Panc1 (cell line): Measurements from ENCODE around the gene INPP5D. TPM values are rescaled to one million over a fixed set of nuclear protein-coding genes. Genes with fewer than 3 reads are reported as not detected.

Experiments
- ATAC-seq: fragments of 200-7000 bp; cut with Tn5 transposase; 2 replicates; pipeline ENCODE4 v1.9.1; 2020; ENCODE audit warnings: mild to moderate bottlenecking, moderate library complexity
- BruUV-seq: library from RNA; stranded (reverse); fragments of 400-500 nt; replicated peaks from 2 replicates; lab custom pipeline; 2021; lab: Mats Ljungman, UMichigan
- CTCF ChIA-PET: fragments of 300-600 bp; sonication (Branson Sonifier 250); formaldehyde crosslinking; loops from one replicate; lab custom pipeline; 2022; ENCODE audit warnings: antibody characterized with exemption; lab: Charles Lee
- POLR2A ChIA-PET: fragments of 300-600 bp; sonication (Branson Sonifier 250); formaldehyde crosslinking; loops from one replicate; lab custom pipeline; 2022; ENCODE audit warnings: antibody characterized with exemption; lab: Charles Lee
- DNase-seq: peaks from one replicate; pipeline ENCODE4 v3.0.0-alpha.2; 2010; ENCODE audit warnings: low read depth, low spot score
- H3K27ac ChIP-seq: 2 replicates; pipeline ENCODE4 v1.5.1; 2011; ENCODE audit warnings: mild to moderate bottlenecking, low read length, inconsistent platforms
- H3K27me3 ChIP-seq: fragments of 200-500 bp; sonication (Bioruptor generic); 2 replicates; pipeline ENCODE4 v1.6.0; 2014; ENCODE audit warnings: low read length, inconsistent platforms; ENCODE audit not compliant: control insufficient read depth, insufficient read depth
- H3K36me3 ChIP-seq: fragments of 200-500 bp; sonication (Bioruptor generic); 2 replicates; pipeline ENCODE4 v1.5.1; 2014; ENCODE audit warnings: inconsistent platforms, mild to moderate bottlenecking, low read length, moderate library complexity; ENCODE audit not compliant: control insufficient read depth, insufficient read depth
- H3K4me1 ChIP-seq: 2 replicates; pipeline ENCODE4 v1.5.1; 2011; ENCODE audit warnings: inconsistent platforms, mild to moderate bottlenecking, low read length, moderate library complexity; ENCODE audit not compliant: control insufficient read depth, insufficient read depth
- H3K4me3 ChIP-seq, 2 experiments: 2 replicates each; pipeline ENCODE4 v1.5.1; 2011 to 2012; ENCODE audit warnings: low read depth in 2 of 2, low read length in 2 of 2, mild to moderate bottlenecking in 2 of 2, inconsistent platforms in 1 of 2, moderate library complexity in 1 of 2
- H3K9me3 ChIP-seq: fragments of 200-500 bp; sonication (Bioruptor generic); 2 replicates; pipeline ENCODE4 v1.5.1; 2014; ENCODE audit warnings: low read depth, mild to moderate bottlenecking, inconsistent platforms, low read length, moderate library complexity; ENCODE audit not compliant: control insufficient read depth, insufficient read depth
- CTCF ChIP-seq: fragments of 450-650 bp; IDR thresholded peaks from 2 replicates; pipeline ENCODE4 v1.5.1; 2017; ENCODE audit warnings: mild to moderate bottlenecking
- POLR2AphosphoS5 ChIP-seq: IDR thresholded peaks from 2 replicates; pipeline ENCODE4 v1.6.1; 2012; ENCODE audit warnings: mild to moderate bottlenecking, low read depth, low read length, moderate library complexity
- REST ChIP-seq, 2 experiments: IDR thresholded peaks; 2 replicates each; pipeline ENCODE4 v1.6.1; 2011 to 2012; ENCODE audit warnings: low read depth in 2 of 2, control low read depth in 1 of 2, low read length in 1 of 2, mild to moderate bottlenecking in 1 of 2, moderate library complexity in 1 of 2; ENCODE audit not compliant: insufficient read depth in 1 of 2
- SIN3A ChIP-seq: IDR thresholded peaks from 2 replicates; pipeline ENCODE4 v1.6.1; 2012; ENCODE audit warnings: low read depth, mild to moderate bottlenecking, low read length, moderate library complexity, borderline replicate concordance; ENCODE audit not compliant: insufficient read depth
- TCF7L2 ChIP-seq: IDR thresholded peaks from 2 replicates; pipeline ENCODE4 v1.6.1; 2011; ENCODE audit warnings: mild to moderate bottlenecking, low read depth, low read length, inconsistent platforms
- in situ Hi-C: cut with HindIII; loops from 2 replicates; pipeline ENCODE4 v1.10.0; 2016; ENCODE audit warnings: low sequenced_read_pairs, low pct_unique_long_range_greater_than_20kb
- intact Hi-C: fragments of 100-400 bp; cut with micrococcal nuclease; formaldehyde crosslinking; loops from one replicate; pipeline ENCODE4 v1.10.0; 2022; ENCODE audit not compliant: unreplicated experiment
- total RNA-seq: library from RNA; stranded (reverse); gene quantifications from one replicate; pipeline ENCODE4 v1.2.1, GENCODE V29; 2021; ENCODE audit not compliant: unreplicated experiment

The INPP5D gene
- total RNA-seq, 1 experiment from 2014 or later = 0.39 TPM

GRCh38 chr2:233063269-233063975 is 3.3 kb downstream of the INPP5D start:
- ATAC-seq = no peak
- H3K27ac ChIP-seq = no peak overlapping the region
- H3K9me3 ChIP-seq = no peaks in the 10 kb centered on the region
- in situ Hi-C loops (no loop called here), intact Hi-C loops (no loop called here)
- no peak for DNase-seq
- TF ChIP-seq SIN3A (no peak), TCF7L2 (no peak), POLR2AphosphoS5 (no peak), CTCF (no peak; the same call in 1 of the 2 replicates), REST (IDR thresholded peaks at IDR 0.05; ENCODE audit: insufficient read depth in 1 of 2, low read depth in 2 of 2, low read length in 1 of 2) (no peak)
- ChIA-PET CTCF (no interaction called here), POLR2A (no interaction called here)
- H3K4me3 ChIP-seq = no peak overlapping the region
- no peaks in the 10 kb centered on the region for H3K27me3 ChIP-seq
- BruUV-seq = no TSS peak
- H3K36me3 ChIP-seq = no peaks in the 10 kb centered on the region
- H3K4me1 ChIP-seq = peaks cover 5% of the 10 kb centered on the region

DNA sequence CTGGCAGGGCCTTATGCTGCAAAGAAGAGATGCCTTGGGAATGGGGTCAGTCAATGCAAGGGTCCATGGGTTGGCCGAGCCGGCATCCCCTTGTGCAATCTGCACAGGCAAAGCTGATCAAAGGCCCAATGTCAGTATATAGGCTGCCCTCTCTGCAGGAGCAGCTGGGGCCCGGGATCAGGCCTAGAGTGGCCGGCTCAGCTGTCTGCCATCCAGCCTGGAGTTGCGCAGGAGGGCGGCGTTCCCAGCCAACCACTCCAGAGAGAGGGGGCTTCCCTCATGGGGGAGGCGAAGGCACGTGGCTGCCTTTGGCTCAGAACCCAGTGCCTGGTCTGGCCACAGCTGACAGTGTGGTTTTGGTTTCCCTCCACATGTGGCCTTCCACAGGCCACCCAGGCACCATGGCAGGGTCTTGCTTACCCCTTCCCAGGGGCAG is 3.9 kb downstream of the INPP5D start:
- ATAC-seq = no peak

More for the DNA sequence above, 3.9 kb downstream of the INPP5D start:
- in situ Hi-C loops (no loop called here), intact Hi-C loops (no loop called here)
- Histone ChIP-seq H3K36me3 (no peaks in the 10 kb centered on the region), H3K27me3 (no peaks in the 10 kb centered on the region), H3K4me3 (no peak overlapping the region), H3K27ac (no peak overlapping the region), H3K4me1 (peaks cover 5% of the 10 kb centered on the region), H3K9me3 (no peaks in the 10 kb centered on the region)
- no peak for DNase-seq
- POLR2A ChIA-PET = no interaction called here
- TF ChIP-seq TCF7L2 (no peak), POLR2AphosphoS5 (no peak), SIN3A (no peak), REST (IDR thresholded peaks at IDR 0.05; ENCODE audit: insufficient read depth in 1 of 2, low read depth in 2 of 2, low read length in 1 of 2) (no peak), CTCF (no peak)
- CTCF ChIA-PET = no interaction called here
- no TSS peak for BruUV-seq
